NCI-H748 (cell line): Measurements from ENCODE around the gene ELAVL3.
"Not testable (repeated sequence)": the region's sequence is repeated elsewhere in the genome, so short reads cannot be mapped to it uniquely, and the experiment has no call there.

ENCODE experiments used
- DNase-seq: peaks from one replicate; lab custom pipeline; 2025; ENCODE audit not compliant: unreplicated experiment; lab: John Stamatoyannopoulos, UW

The ELAVL3 gene

GRCh38 chr19:11444059-11444458 lies 36.8 kb downstream of the ELAVL3 start:
- DNase-seq, result no peak

- DNase-seq, result no peak
Measured at GRCh38 chr19:11437955-11438354, 42.9 kb downstream of the ELAVL3 start.

GRCh38 chr19:11435833-11436313 lies 45.0 kb downstream of the ELAVL3 start:
- peak; percentile 37 for DNase-seq

GRCh38 chr19:11435057-11435832 lies 45.6 kb downstream of the ELAVL3 start, which contains the start of the genes ODAD3 and PRKCSH:
ODAD3 (minus strand) TSS chr19:11435121; CDS start chr19:11435016, 105 bp downstream.
PRKCSH (plus strand) TSS chr19:11435635; CDS start chr19:11436118, 483 bp downstream.
- DNase-seq, result peak; percentile 99

- DNase-seq, result no peak
Measured at GRCh38 chr19:11434703-11435056, 46.2 kb downstream of the ELAVL3 start.

GRCh38 chr19:11433526-11433925 lies 47.3 kb downstream of the ELAVL3 start:
- DNase-seq, result not testable (repeated sequence)

- no peak for DNase-seq
Measured at GRCh38 chr19:11426656-11427055, 54.2 kb downstream of the ELAVL3 start.

GRCh38 chr19:11425719-11426457 lies 55.0 kb downstream of the ELAVL3 start:
- DNase-seq, result no peak

GRCh38 chr19:11423791-11424181 lies 57.1 kb downstream of the ELAVL3 start:
- DNase-seq, result no peak

- no peak for DNase-seq
Measured at GRCh38 chr19:11423164-11423790, 57.6 kb downstream of the ELAVL3 start.

- DNase-seq, result no peak
Measured at GRCh38 chr19:11422163-11423065, 58.4 kb downstream of the ELAVL3 start.

- peak; percentile 18 for DNase-seq
Measured at GRCh38 chr19:11421371-11422098, 59.3 kb downstream of the ELAVL3 start.

- no peak for DNase-seq
Measured at GRCh38 chr19:11420429-11421370, 60.1 kb downstream of the ELAVL3 start.

GRCh38 chr19:11418549-11419506 lies 62.0 kb downstream of the ELAVL3 start, which contains the start of gene RGL3:
RGL3 (minus strand) TSS chr19:11419314; CDS start chr19:11419278, 36 bp downstream.
- peak; percentile 86 for DNase-seq

GRCh38 chr19:11418094-11418548 lies 62.7 kb downstream of the ELAVL3 start:
- DNase-seq, result no peak

- DNase-seq, result no peak
Measured at GRCh38 chr19:11416346-11417052, 64.3 kb downstream of the ELAVL3 start.

- DNase-seq, result no peak
Measured at GRCh38 chr19:11414544-11414943, 66.3 kb downstream of the ELAVL3 start.
